LHCN-M2 (cell line): Measurements from ENCODE around the gene FXYD1. TPM values are rescaled to one million over a fixed set of nuclear protein-coding genes. Genes with fewer than 3 reads are reported as not detected.

ENCODE experiments used
- DNase-seq: peaks from one replicate; pipeline ENCODE4 v3.0.0-alpha.2; 2012; ENCODE audit warnings: low read depth
- total RNA-seq: library from RNA; depleted of rRNA; stranded (reverse); fragments of >200 nt; gene quantifications from 2 replicates; pipeline ENCODE4 v1.2.3, GENCODE V29; 2014; rRNA removed

FXYD1 gene
- total RNA-seq, 1 experiment from 2014 or later: not detected

GRCh38 chr19:35184267-35184666, 45.6 kb downstream of the FXYD1 start:
- DNase-seq: no peak

GRCh38 chr19:35184884-35185283, 46.3 kb downstream of the FXYD1 start:
- no peak for DNase-seq

Other genes with a start within 250 kb of the FXYD1 start
- gene ZNF30, start 211.9 kb upstream of the FXYD1 start, total RNA-seq: 2.3 and 4.0 TPM in 2 replicates
- gene ZNF792, start 174.6 kb upstream of the FXYD1 start, total RNA-seq: 4.1 and 4.6 TPM in 2 replicates
- 22.5 and 24.1 TPM in 2 replicates for gene GRAMD1A, start 138.5 kb upstream of the FXYD1 start, total RNA-seq
- gene SCN1B, start 108.4 kb upstream of the FXYD1 start, total RNA-seq: 1.4 and 2.3 TPM in 2 replicates
- 0.11 TPM in 1 of 2 replicates, not detected in the other for gene HPN, start 97.1 kb upstream of the FXYD1 start, total RNA-seq
- not detected in 2 replicates for gene FXYD3, start 23.0 kb upstream of the FXYD1 start, total RNA-seq
- gene LGI4, start 3.8 kb upstream of the FXYD1 start, total RNA-seq: not detected in 2 replicates
- gene FXYD7, start 4.4 kb downstream of the FXYD1 start, total RNA-seq: not detected in 2 replicates
- gene FXYD5, start 15.9 kb downstream of the FXYD1 start, total RNA-seq: 82.0 and 89.8 TPM in 2 replicates
- not detected in 2 replicates for gene FAM187B, start 89.9 kb downstream of the FXYD1 start, total RNA-seq
- 1.7 and 2.6 TPM in 2 replicates for gene LSR, start 110.2 kb downstream of the FXYD1 start, total RNA-seq
- gene USF2, start 130.1 kb downstream of the FXYD1 start, total RNA-seq: 82.3 and 86.1 TPM in 2 replicates
- not detected in 2 replicates for gene HAMP, start 143.7 kb downstream of the FXYD1 start, total RNA-seq
- not detected in 2 replicates for gene MAG, start 153.3 kb downstream of the FXYD1 start, total RNA-seq
- gene CD22, start 190.4 kb downstream of the FXYD1 start, total RNA-seq: 1.0 and 2.2 TPM in 2 replicates
- not detected in 2 replicates for gene FFAR1, start 209.1 kb downstream of the FXYD1 start, total RNA-seq
- not detected in 2 replicates for gene FFAR3, start 219.6 kb downstream of the FXYD1 start, total RNA-seq
- not detected in 2 replicates for gene GPR42, start 232.2 kb downstream of the FXYD1 start, total RNA-seq